Common myeloid progenitor, CD34-positive (primary cell): ENCODE results near the gene FEM1B.
A peak's percentile ranks its signal among the peaks of the same experiment; 100 is the strongest.

ENCODE experiments used
- CTCF ChIA-PET: fragments of 350-600 bp; sonication (Branson Sonifier 250); formaldehyde crosslinking; loops from one replicate; lab custom pipeline; 2021; ENCODE audit warnings: antibody characterized with exemption; lab: Charles Lee
- POLR2A ChIA-PET: fragments of 350-600 bp; sonication (Branson Sonifier 250); formaldehyde crosslinking; loops from one replicate; lab custom pipeline; 2021; ENCODE audit warnings: antibody characterized with exemption; lab: Charles Lee
- DNase-seq, 3 donors: peaks; one replicate each; pipeline versions ENCODE4 v3.0.0 to v3.0.0-alpha.2; 2013
- H3K27ac ChIP-seq, 2 experiments: 1 replicate in 1 of 2; 2 replicates in 1 of 2; pipeline ENCODE4 v1.7.0; 2013; ENCODE audit warnings: inconsistent platforms in 2 of 2, low read length in 2 of 2, mild to moderate bottlenecking in 2 of 2, low read depth in 1 of 2, moderate library complexity in 1 of 2; ENCODE audit not compliant: severe bottlenecking in 2 of 2, insufficient read depth in 1 of 2, poor library complexity in 1 of 2
- H3K27me3 ChIP-seq, 5 experiments: replicated peaks in 2 of 5; 1 replicate in 3 of 5; 2 replicates in 2 of 5; pipeline versions ENCODE4 v1.6.1 to v1.7.0; 2013; ENCODE audit warnings: low read length in 4 of 5, mild to moderate bottlenecking in 2 of 5, moderate library complexity in 2 of 5, inconsistent platforms in 1 of 5; ENCODE audit not compliant: insufficient read depth in 5 of 5, control insufficient read depth in 4 of 5
- H3K36me3 ChIP-seq, 4 experiments: 1 replicate in 2 of 4; 2 replicates in 2 of 4; pipeline versions ENCODE4 v1.6.1 to v1.7.0; 2013; ENCODE audit warnings: low read length in 3 of 4, control low read depth in 1 of 4, mild to moderate bottlenecking in 1 of 4; ENCODE audit not compliant: control insufficient read depth in 4 of 4, insufficient read depth in 4 of 4
- H3K4me1 ChIP-seq, 4 experiments: 1 replicate in 3 of 4; 2 replicates in 1 of 4; pipeline versions ENCODE4 v1.6.1 to v1.7.1; 2013; ENCODE audit warnings: low read length in 3 of 4, mild to moderate bottlenecking in 3 of 4, control low read depth in 1 of 4, inconsistent platforms in 1 of 4, moderate library complexity in 1 of 4; ENCODE audit not compliant: control insufficient read depth in 4 of 4, insufficient read depth in 4 of 4; ENCODE audit errors: control extremely low read depth in 1 of 4
- H3K4me3 ChIP-seq, 7 experiments: 1 replicate in 4 of 7; 2 replicates in 3 of 7; pipeline versions ENCODE4 v1.5.1 to v1.7.0; 2013; ENCODE audit warnings: mild to moderate bottlenecking in 7 of 7, low read length in 6 of 7, moderate library complexity in 6 of 7, inconsistent platforms in 2 of 7, low read depth in 2 of 7, control low read depth in 1 of 7; ENCODE audit not compliant: insufficient read depth in 4 of 7, control insufficient read depth in 1 of 7; ENCODE audit errors: extremely low read depth in 1 of 7
- H3K9me3 ChIP-seq, 5 experiments: 1 replicate in 4 of 5; 2 replicates in 1 of 5; pipeline versions ENCODE4 v1.6.1 to v1.7.1; 2013; ENCODE audit warnings: low read length in 4 of 5, mild to moderate bottlenecking in 2 of 5, inconsistent platforms in 1 of 5, low read depth in 1 of 5, moderate library complexity in 1 of 5; ENCODE audit not compliant: control insufficient read depth in 4 of 5, insufficient read depth in 2 of 5; ENCODE audit errors: control extremely low read depth in 1 of 5
- WGBS: methylation state at CpG from one replicate; pipeline ENCODE4 v1.1.5; 2013; ENCODE audit not compliant: insufficient coverage; 5-methylcytosine and 5-hydroxymethylcytosine counted together

FEM1B gene

DNA sequence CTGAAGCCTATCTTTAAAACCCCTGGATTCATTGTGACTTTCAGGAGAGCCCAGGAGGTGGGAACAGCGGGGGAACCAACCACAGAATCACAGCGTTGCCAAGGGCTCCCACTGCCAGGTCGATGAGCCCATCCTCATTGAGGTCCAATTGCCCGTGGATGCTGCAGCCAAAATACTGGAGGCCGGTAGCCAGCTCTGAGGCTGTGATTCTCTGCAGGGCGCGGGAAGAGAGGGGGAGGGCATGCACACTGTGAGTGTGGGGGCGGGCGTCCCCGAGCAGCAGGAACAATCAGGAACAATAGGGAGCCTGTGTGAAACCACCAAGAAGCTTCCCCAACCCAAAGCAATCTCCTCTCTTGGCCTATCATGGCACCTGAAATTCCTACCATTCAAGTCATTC, 53.4 kb downstream of the FEM1B start:
- 96% methylated on average over 7 of the region's 10 CpGs for WGBS
- no peak for DNase-seq
- ChIA-PET POLR2A (interaction anchor here (0.5 kb wide), 1 partner anchor 1328 kb away, joined by 3 read pairs; no protein-coding TSS in a partner anchor), CTCF (no interaction called here)
- no peaks in the 10 kb centered on the region for H3K27me3 ChIP-seq
- H3K4me1 ChIP-seq, result peaks cover 0 to 38% (median 34%) of the 10 kb centered on the region in 4 experiments
- no peaks in the 10 kb centered on the region for H3K36me3 ChIP-seq
- H3K27ac ChIP-seq, result no peak overlapping the region
- no peak overlapping the region for H3K4me3 ChIP-seq
- no peaks in the 10 kb centered on the region for H3K9me3 ChIP-seq

DNA sequence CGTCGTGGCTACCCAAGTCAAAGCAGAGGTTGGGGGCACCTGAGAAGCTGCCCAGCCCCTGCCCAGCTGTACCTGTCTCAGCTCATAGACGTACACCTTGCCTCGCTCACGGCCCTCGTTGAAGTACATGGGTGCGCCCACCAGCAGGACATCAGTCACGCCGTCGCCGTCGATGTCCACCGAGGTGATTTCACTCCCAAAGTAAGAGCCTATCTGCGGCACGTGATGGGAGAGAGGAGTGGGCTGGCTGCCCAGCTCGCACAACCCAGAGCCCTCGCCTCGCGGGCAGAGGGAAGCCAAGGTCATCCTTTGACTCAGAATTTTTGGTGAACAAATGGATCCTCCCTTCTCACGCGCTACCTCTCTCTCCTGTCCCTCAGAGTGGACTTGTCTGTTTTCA, 54.7 kb downstream of the FEM1B start:
- no peaks in the 10 kb centered on the region for H3K27me3 ChIP-seq

DNA sequence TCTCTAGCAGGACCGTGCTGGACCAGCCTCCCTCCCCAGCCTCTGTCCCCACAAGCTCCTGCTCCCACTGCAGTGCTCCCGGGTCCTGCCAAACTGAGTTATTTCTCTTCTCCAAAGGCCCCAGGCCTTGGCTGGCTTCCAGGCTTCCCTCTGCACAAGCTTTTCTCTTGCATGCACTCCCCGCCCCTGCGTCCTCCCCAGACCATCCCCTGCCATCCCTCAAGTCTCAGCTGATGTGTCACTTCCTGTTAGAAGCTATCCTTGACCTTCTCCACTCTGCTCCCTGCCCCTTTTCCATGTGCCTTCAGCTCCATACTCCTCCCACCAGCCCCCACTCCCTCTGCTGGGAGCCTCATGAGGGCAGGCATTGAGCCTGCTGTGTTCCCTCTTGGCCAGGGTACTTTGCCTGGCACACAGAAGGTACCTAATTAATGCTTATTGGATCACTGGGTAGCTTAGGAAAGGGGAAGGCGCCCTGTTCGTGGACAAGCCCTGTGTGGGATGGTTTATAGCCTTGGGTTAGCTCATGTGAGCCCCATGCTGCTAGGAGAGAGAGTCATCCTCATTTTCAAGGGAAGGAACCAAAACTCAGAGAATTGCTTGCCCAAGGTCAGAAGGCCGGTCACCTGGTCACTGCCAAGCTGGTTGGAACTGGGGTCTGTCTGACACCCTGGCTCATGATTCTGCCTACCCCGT, 56.4 kb downstream of the FEM1B start:
- Histone ChIP-seq H3K4me3 (no peak overlapping the region), H3K27me3 (no peaks in the 10 kb centered on the region), H3K4me1 (peaks cover 0 to 26% (median 22%) of the 10 kb centered on the region in 4 experiments), H3K27ac (no peak overlapping the region), H3K36me3 (no peaks in the 10 kb centered on the region), H3K9me3 (no peaks in the 10 kb centered on the region)
- DNase-seq, result peak in 2 of 3 donors; percentile 24 to 32
- 38% methylated on average over 6 of the region's 8 CpGs for WGBS
- ChIA-PET POLR2A (no interaction called here), CTCF (interaction anchor here (0.8 to 1.6 kb wide), 9 partner anchors 8 to 81 kb away, joined by 3 to 7 read pairs (median 3); no protein-coding TSS in a partner anchor)

More for the DNA sequence above, 54.7 kb downstream of the FEM1B start:
- H3K4me3 ChIP-seq, result no peak overlapping the region
- H3K36me3 ChIP-seq, result no peaks in the 10 kb centered on the region
- no peak for DNase-seq
- H3K27ac ChIP-seq, result no peak overlapping the region
- CTCF ChIA-PET, result no interaction called here
- H3K4me1 ChIP-seq, result peaks cover 0 to 27% (median 26%) of the 10 kb centered on the region in 4 experiments
- 97% methylated on average over 21 of the region's 21 CpGs for WGBS
- POLR2A ChIA-PET, result no interaction called here
- no peaks in the 10 kb centered on the region for H3K9me3 ChIP-seq

DNA sequence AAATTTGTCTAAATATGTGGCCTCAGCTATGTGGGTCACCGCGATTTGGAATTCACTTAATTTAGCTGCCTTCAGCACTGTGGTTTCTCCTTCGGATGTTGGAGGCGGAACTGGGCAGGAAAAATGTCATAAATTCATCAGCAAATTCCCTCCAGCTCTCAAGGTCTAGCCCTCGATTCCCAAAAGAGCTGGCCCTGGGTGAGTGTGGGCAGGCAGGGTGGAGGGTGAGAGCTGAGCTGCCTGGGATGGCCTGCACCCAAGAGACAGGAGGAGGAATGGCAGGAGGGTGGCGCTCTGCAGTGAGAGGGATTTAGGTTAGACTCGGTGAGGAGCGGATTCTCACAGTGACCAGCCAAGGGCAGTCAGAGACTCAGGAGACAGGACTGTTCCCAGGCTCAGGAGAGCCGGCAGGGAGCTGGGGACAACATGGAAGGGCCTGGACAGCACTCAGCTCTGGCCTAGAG, 57.1 kb downstream of the FEM1B start:
- H3K9me3 ChIP-seq, result no peaks in the 10 kb centered on the region
- no peaks in the 10 kb centered on the region for H3K27me3 ChIP-seq
- no peak overlapping the region for H3K27ac ChIP-seq
- POLR2A ChIA-PET, result no interaction called here
- WGBS, result 27% methylated on average over 8 of the region's 9 CpGs
- CTCF ChIA-PET, result interaction anchor here (0.7 to 1.9 kb wide), 11 partner anchors 9 to 83 kb away, joined by 3 to 7 read pairs (median 4); no protein-coding TSS in a partner anchor
- no peaks in the 10 kb centered on the region for H3K36me3 ChIP-seq
- peak overlapping the region in 1 of 7 experiments; percentile 13 for H3K4me3 ChIP-seq
- H3K4me1 ChIP-seq, result peaks cover 0 to 26% (median 22%) of the 10 kb centered on the region in 4 experiments
- DNase-seq, result peak in 1 of 3 donors; percentile 23

DNA sequence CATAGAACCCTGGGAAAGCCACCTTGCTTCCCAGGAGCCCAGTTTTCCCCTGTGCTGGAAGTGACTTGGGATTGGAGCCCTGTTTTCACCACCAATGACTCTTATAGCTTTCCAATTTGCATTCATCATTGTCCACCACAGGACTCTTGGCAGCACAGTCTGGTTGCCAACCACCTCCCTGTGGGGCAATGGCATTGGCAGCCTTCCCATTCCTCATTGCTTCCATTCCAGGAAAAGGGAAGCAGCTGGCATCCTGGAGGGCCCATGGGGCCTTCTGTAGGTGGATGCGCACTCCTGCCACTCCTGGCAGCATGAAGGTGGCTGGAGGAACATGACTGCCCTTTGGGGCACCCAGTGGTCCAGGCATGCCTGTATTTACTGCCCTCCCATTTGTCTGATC, 57.7 kb downstream of the FEM1B start:
- POLR2A ChIA-PET, result no interaction called here
- CTCF ChIA-PET, result interaction anchor here (0.7 to 1.9 kb wide), 8 partner anchors 8 to 83 kb away, joined by 3 to 7 read pairs (median 4); no protein-coding TSS in a partner anchor
- Histone ChIP-seq H3K9me3 (no peaks in the 10 kb centered on the region), H3K36me3 (no peaks in the 10 kb centered on the region), H3K4me1 (peaks cover 0 to 26% (median 22%) of the 10 kb centered on the region in 4 experiments), H3K27ac (no peak overlapping the region), H3K27me3 (no peaks in the 10 kb centered on the region), H3K4me3 (no peak overlapping the region)
- no peak for DNase-seq
- 100% methylated on average over 1 of the region's 1 CpG for WGBS

DNA sequence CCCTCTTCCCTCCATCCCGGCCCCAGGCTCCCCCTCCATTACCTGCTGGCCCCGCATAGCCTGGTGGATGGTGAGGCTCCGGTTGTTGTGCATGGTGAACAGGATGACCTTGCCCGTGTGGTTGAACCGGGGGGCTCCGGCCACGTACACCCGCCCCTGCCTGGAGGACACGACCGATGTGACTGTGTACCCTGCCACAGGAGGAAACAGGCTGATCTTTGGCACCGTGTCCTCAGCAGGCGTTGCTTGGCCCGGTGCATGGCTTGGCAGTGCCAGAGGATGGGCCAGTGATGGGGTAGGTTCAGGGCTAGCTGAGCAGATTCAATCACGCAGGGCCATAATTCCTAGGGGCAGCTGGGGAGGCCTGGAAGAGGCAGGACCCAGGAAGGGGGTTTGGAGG, 58.1 kb downstream of the FEM1B start:
- WGBS, result 66% methylated on average over 14 of the region's 14 CpGs
- no peak for DNase-seq
- Histone ChIP-seq H3K9me3 (no peaks in the 10 kb centered on the region), H3K4me3 (no peak overlapping the region), H3K36me3 (no peaks in the 10 kb centered on the region), H3K27me3 (no peaks in the 10 kb centered on the region), H3K4me1 (peaks cover 0 to 26% (median 24%) of the 10 kb centered on the region in 4 experiments), H3K27ac (no peak overlapping the region)
- POLR2A ChIA-PET, result no interaction called here
- CTCF ChIA-PET, result interaction anchor here (1.9 kb wide), 1 partner anchor 29 kb away, joined by 6 read pairs; no protein-coding TSS in a partner anchor

DNA sequence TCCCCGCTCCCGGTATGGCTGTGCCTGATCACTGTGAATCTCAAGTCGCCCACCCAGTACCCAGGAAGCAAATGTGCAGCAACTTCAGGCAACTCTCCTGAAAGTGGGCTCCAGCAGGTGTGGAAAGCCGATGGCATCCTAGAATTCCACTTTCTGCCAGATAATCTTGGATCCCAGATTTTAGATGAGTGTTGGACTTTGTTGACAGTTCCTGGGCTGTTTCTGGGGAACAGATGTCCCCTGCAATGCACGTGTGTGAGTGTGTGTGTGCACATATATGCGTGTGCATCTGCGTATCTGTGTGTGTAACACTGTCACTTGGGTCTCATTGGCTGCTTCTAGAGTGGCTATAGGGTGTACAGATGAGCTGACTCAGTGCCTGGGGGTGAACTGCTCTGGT, 59.0 kb downstream of the FEM1B start:
- Histone ChIP-seq H3K4me3 (no peak overlapping the region), H3K9me3 (no peaks in the 10 kb centered on the region), H3K36me3 (no peaks in the 10 kb centered on the region), H3K27me3 (no peaks in the 10 kb centered on the region), H3K27ac (no peak overlapping the region), H3K4me1 (peaks cover 0 to 32% (median 25%) of the 10 kb centered on the region in 4 experiments)
- no peak for DNase-seq
- CTCF ChIA-PET, result interaction anchor here (1.1 kb wide), 1 partner anchor 30 kb away, joined by 5 read pairs; no protein-coding TSS in a partner anchor
- WGBS, result 84% methylated on average over 3 of the region's 7 CpGs
- POLR2A ChIA-PET, result interaction anchor here (0.7 kb wide), 1 partner anchor 15 kb away, joined by 3 read pairs; no protein-coding TSS in a partner anchor
